Neural crest cell (in vitro differentiated cells): ENCODE data around the gene GRIP1. TPM values are rescaled to one million over a fixed set of nuclear protein-coding genes. Genes with fewer than 3 reads are reported as not detected.

Experiments used
- DNase-seq: peaks from one replicate; pipeline ENCODE4 v3.0.0; 2021; ENCODE audit warnings: low read depth, mixed read lengths, low spot score
- H3K27ac Mint-ChIP-seq: one replicate; pipeline ENCODE4 v1.8.0; 2021; ENCODE audit warnings: mild to moderate bottlenecking, mixed read lengths; ENCODE audit not compliant: unreplicated experiment
- H3K27me3 Mint-ChIP-seq: 2 replicates; pipeline ENCODE4 v1.8.0; 2021; ENCODE audit warnings: low read depth, mild to moderate bottlenecking, mixed read lengths
- H3K36me3 Mint-ChIP-seq: 2 replicates; pipeline ENCODE4 v1.8.0; 2021; ENCODE audit warnings: low read depth, mild to moderate bottlenecking, mixed read lengths
- H3K4me1 Mint-ChIP-seq: 2 replicates; pipeline ENCODE4 v1.8.0; 2021; ENCODE audit warnings: mixed read lengths
- H3K4me3 Mint-ChIP-seq: one replicate; pipeline ENCODE4 v1.8.0; 2021; ENCODE audit warnings: mild to moderate bottlenecking, mixed read lengths
- H3K9me3 Mint-ChIP-seq: 2 replicates; pipeline ENCODE4 v1.8.0; 2021; ENCODE audit warnings: mixed read lengths
- total RNA-seq: library from RNA; stranded (reverse); gene quantifications from 2 replicates; pipeline ENCODE4 v1.2.1, GENCODE V29; 2021
- TF ChIP-seq, protein P1 (sequence below): fragments of 200-600 bp; sonication (generic); conservative IDR thresholded peaks from 2 replicates; pipeline ENCODE4 v1.5.0; 2021; ENCODE audit warnings: antibody characterized with exemption, mild to moderate bottlenecking

The GRIP1 gene
- total RNA-seq, 1 donor from 2014 or later, result 40.3 TPM

GRCh38 chr12:66555113-66555512 lies 123.8 kb downstream of the GRIP1 start:
- Mint-ChIP-seq H3K4me3 (no peak overlapping the region), H3K36me3 (peaks cover 29% of the 10 kb centered on the region), H3K27ac (no peak overlapping the region), H3K27me3 (no peaks in the 10 kb centered on the region), H3K9me3 (peaks cover 11% of the 10 kb centered on the region), H3K4me1 (no peaks in the 10 kb centered on the region)
- no peak for DNase-seq
- TF ChIP-seq, protein P1, sequence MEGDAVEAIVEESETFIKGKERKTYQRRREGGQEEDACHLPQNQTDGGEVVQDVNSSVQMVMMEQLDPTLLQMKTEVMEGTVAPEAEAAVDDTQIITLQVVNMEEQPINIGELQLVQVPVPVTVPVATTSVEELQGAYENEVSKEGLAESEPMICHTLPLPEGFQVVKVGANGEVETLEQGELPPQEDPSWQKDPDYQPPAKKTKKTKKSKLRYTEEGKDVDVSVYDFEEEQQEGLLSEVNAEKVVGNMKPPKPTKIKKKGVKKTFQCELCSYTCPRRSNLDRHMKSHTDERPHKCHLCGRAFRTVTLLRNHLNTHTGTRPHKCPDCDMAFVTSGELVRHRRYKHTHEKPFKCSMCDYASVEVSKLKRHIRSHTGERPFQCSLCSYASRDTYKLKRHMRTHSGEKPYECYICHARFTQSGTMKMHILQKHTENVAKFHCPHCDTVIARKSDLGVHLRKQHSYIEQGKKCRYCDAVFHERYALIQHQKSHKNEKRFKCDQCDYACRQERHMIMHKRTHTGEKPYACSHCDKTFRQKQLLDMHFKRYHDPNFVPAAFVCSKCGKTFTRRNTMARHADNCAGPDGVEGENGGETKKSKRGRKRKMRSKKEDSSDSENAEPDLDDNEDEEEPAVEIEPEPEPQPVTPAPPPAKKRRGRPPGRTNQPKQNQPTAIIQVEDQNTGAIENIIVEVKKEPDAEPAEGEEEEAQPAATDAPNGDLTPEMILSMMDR, result no peak

DNA sequence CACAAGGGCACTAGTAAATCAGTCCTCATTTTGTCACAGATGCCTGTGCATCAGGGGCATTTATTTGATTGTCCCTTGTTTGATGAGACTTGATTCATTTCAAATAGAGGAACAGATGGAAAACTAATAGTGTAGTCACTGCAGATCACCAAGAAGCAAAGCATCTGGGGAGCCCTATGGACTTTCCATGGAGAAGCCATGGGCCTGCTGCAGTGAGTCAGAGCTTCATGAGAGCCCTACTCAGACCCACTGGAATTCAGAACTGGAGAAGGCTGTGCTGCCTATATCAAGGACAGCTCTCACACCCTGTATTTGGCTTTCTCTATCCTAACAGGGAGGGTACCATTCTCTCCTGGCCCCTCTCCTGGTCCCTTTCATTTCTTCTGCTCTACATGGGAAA lies 126.2 kb downstream of the GRIP1 start:
- H3K27me3 Mint-ChIP-seq, result no peaks in the 10 kb centered on the region
- no peaks in the 10 kb centered on the region for H3K4me1 Mint-ChIP-seq
- TF ChIP-seq, protein P1, result no peak
- H3K36me3 Mint-ChIP-seq, result peaks cover 16% of the 10 kb centered on the region
- DNase-seq, result no peak
- H3K27ac Mint-ChIP-seq, result no peak overlapping the region
- peaks cover 7% of the 10 kb centered on the region for H3K9me3 Mint-ChIP-seq
- H3K4me3 Mint-ChIP-seq, result no peak overlapping the region

GRCh38 chr12:66550626-66551025 lies 128.2 kb downstream of the GRIP1 start:
- Mint-ChIP-seq H3K27ac (no peak overlapping the region), H3K4me3 (no peak overlapping the region), H3K36me3 (peaks cover 7% of the 10 kb centered on the region), H3K4me1 (no peaks in the 10 kb centered on the region), H3K9me3 (no peaks in the 10 kb centered on the region), H3K27me3 (no peaks in the 10 kb centered on the region)
- TF ChIP-seq, protein P1, result no peak
- no peak for DNase-seq

- Mint-ChIP-seq H3K4me1 (no peaks in the 10 kb centered on the region), H3K9me3 (no peaks in the 10 kb centered on the region)
- no peak for DNase-seq
These were observed 129.9 kb downstream of the GRIP1 start for GRCh38 chr12:66549050-66549389.

DNA sequence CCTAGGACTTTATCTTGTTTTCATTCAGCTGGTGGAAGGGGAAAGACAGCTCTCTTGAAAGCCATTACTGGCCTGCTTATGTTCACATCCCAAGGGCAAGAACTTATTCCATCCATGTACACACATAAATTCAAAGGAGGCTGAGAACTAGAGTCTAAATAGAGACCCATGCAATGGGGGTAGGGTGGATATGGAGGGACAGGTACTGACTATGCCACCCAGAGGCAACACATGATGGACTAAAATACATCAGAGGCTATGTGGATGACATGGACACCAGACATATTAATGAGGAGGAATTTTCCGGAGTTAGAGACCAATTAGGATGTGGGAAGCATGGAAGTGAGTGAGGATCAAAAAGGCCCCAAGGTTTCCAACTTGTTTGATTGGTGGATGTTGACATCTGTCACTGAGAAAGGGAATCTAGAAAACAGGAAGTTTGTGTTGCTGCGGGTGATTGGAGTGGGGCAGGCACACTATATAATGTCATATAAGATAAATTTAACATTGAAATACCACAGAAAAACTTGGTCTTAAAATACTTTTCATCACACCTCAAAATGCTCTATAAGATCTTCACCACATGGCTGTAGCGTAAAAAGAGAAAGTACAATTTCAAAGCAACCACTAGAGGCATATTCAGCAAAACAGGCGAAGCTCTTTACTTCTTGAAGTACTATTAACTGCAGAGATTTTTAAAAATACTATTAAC lies 130.4 kb downstream of the GRIP1 start:
- no peaks in the 10 kb centered on the region for H3K36me3 Mint-ChIP-seq
- no peak for DNase-seq
- no peak overlapping the region for H3K4me3 Mint-ChIP-seq
- H3K27me3 Mint-ChIP-seq, result no peaks in the 10 kb centered on the region
- TF ChIP-seq, protein P1, result peak; percentile 52
- no peak overlapping the region for H3K27ac Mint-ChIP-seq
- no peaks in the 10 kb centered on the region for H3K9me3 Mint-ChIP-seq
- no peaks in the 10 kb centered on the region for H3K4me1 Mint-ChIP-seq

More at GRCh38 chr12:66549050-66549389, 129.9 kb downstream of the GRIP1 start:
- no peaks in the 10 kb centered on the region for H3K36me3 Mint-ChIP-seq
- TF ChIP-seq, protein P1, result no peak
- H3K27me3 Mint-ChIP-seq, result no peaks in the 10 kb centered on the region
- no peak overlapping the region for H3K27ac Mint-ChIP-seq
- no peak overlapping the region for H3K4me3 Mint-ChIP-seq
